ENCODE measurements around the gene CSF2RB.

GRCh38 chr22:36863979-36864378, 49.4 kb upstream of the CSF2RB start:
- TF ChIP-seq POLR2A (IDR thresholded peaks at IDR 0.05), result no peak
- TF ChIP-seq CTCF (IDR thresholded peaks at IDR 0.05), result no peak
- no peak for TF ChIP-seq POLR2AphosphoS5 (IDR thresholded peaks at IDR 0.05)

Measured in suprapubic skin (tissue), 4 donors.